ENCODE results near the gene COL5A3.

COL5A3 gene

GRCh38 chr19:10010939-10011338 lies 635 bp upstream of the COL5A3 start:
- DNase-seq (ENCODE audit: low read depth), result no peak

- DNase-seq (ENCODE audit: low read depth), result no peak
These were observed 535 bp downstream of the COL5A3 start for GRCh38 chr19:10009714-10010224.

- DNase-seq (ENCODE audit: low read depth), result no peak
These were observed 2.0 kb downstream of the COL5A3 start for GRCh38 chr19:10008184-10008765.

GRCh38 chr19:10007371-10008183 lies 2.7 kb downstream of the COL5A3 start:
- no peak for DNase-seq (ENCODE audit: low read depth)

- DNase-seq (ENCODE audit: low read depth), result no peak
These were observed 3.5 kb downstream of the COL5A3 start for GRCh38 chr19:10006752-10007323.

GRCh38 chr19:10006335-10006708 lies 4.0 kb downstream of the COL5A3 start:
- DNase-seq (ENCODE audit: low read depth), result peak; percentile 41

- DNase-seq (ENCODE audit: low read depth), result no peak
These were observed 4.5 kb downstream of the COL5A3 start for GRCh38 chr19:10005632-10006334.

- no peak for DNase-seq (ENCODE audit: low read depth)
These were observed 5.7 kb downstream of the COL5A3 start for GRCh38 chr19:10004617-10005016.

- no peak for DNase-seq (ENCODE audit: low read depth)
These were observed 7.0 kb downstream of the COL5A3 start for GRCh38 chr19:10003271-10003670.

GRCh38 chr19:10001899-10002298 lies 8.4 kb downstream of the COL5A3 start:
- no peak for DNase-seq (ENCODE audit: low read depth)

GRCh38 chr19:10000171-10000826 lies 10.0 kb downstream of the COL5A3 start:
- peak; percentile 42 for DNase-seq (ENCODE audit: low read depth)

- peak; percentile 16 for DNase-seq (ENCODE audit: low read depth)
These were observed 13.8 kb downstream of the COL5A3 start for GRCh38 chr19:9996541-9996940.

GRCh38 chr19:9995999-9996398 lies 14.3 kb downstream of the COL5A3 start:
- DNase-seq (ENCODE audit: low read depth), result no peak

GRCh38 chr19:9995084-9995483 lies 15.2 kb downstream of the COL5A3 start:
- DNase-seq (ENCODE audit: low read depth), result no peak

- no peak for DNase-seq (ENCODE audit: low read depth)
These were observed 18.7 kb downstream of the COL5A3 start for GRCh38 chr19:9991425-9992191.

GRCh38 chr19:9989504-9989903 lies 20.8 kb downstream of the COL5A3 start:
- DNase-seq (ENCODE audit: low read depth), result no peak

GRCh38 chr19:9986787-9987281 lies 23.5 kb downstream of the COL5A3 start:
- DNase-seq (ENCODE audit: low read depth), result no peak

- no peak for DNase-seq (ENCODE audit: low read depth)
These were observed 28.7 kb downstream of the COL5A3 start for GRCh38 chr19:9981406-9982260.

- no peak for DNase-seq (ENCODE audit: low read depth)
These were observed 38.2 kb downstream of the COL5A3 start for GRCh38 chr19:9972103-9972502.

Data from amniotic epithelial cell (primary cell).